Measurements from ENCODE around the gene PFN1.

Gene PFN1

DNA sequence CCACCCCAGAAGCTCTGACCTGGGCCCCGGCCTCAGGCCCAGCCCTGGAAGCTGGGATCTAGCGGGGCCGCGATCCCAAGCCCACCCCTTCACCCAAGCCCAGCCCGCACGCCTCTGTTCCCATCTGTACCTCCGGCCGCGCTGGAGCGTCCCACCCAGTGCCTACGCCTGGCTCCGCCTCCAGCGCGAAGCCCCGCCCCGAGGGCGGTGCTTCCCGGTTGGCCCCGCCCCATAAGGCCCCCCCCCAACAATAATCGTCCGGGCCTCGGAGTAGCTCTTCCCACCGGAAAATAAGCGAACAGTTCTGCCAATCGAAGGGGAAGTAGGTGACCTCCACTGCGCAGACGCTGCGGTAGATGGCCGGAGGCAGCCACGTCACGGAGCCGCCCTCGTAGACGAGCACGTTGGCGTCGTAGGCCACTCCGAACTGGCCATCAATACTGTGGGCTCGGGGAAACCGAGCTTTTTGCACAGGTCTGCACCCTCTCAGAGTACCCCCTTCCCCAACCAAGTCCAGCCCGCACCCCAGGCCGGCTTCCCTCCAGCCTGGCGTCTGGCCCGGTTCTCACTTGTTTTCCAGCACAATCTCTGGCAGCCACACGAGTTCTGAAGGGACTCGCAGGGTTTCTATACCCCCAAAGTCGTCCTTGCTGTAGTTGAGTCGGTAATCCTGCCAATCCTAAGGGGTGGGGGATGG lies 46.5 kb downstream of the PFN1 start:
- Histone ChIP-seq H3K4me2 (ENCODE audit: low read length) (no peak overlapping the region), H3K4me1 (peaks cover 10% of the 10 kb centered on the region), H3K4me3 (ENCODE audit: low read depth, low read length) (peak overlapping the region; percentile 0), H2AFZ (peak overlapping the region; percentile 51), H3K9me3 (ENCODE audit: control insufficient read depth, low read length) (no peaks in the 10 kb centered on the region), H3K9ac (no peak overlapping the region), H3K36me3 (ENCODE audit: control insufficient read depth, insufficient read depth, low read length) (no peaks in the 10 kb centered on the region), H3K27ac (peak overlapping the region; percentile 70), H3K79me2 (no peaks in the 10 kb centered on the region), H3K27me3 (ENCODE audit: control insufficient read depth, insufficient read depth, low read length) (no peaks in the 10 kb centered on the region)
- TF ChIP-seq, protein P1, sequence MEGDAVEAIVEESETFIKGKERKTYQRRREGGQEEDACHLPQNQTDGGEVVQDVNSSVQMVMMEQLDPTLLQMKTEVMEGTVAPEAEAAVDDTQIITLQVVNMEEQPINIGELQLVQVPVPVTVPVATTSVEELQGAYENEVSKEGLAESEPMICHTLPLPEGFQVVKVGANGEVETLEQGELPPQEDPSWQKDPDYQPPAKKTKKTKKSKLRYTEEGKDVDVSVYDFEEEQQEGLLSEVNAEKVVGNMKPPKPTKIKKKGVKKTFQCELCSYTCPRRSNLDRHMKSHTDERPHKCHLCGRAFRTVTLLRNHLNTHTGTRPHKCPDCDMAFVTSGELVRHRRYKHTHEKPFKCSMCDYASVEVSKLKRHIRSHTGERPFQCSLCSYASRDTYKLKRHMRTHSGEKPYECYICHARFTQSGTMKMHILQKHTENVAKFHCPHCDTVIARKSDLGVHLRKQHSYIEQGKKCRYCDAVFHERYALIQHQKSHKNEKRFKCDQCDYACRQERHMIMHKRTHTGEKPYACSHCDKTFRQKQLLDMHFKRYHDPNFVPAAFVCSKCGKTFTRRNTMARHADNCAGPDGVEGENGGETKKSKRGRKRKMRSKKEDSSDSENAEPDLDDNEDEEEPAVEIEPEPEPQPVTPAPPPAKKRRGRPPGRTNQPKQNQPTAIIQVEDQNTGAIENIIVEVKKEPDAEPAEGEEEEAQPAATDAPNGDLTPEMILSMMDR (IDR thresholded peaks at IDR 0.05) = no peak

DNA sequence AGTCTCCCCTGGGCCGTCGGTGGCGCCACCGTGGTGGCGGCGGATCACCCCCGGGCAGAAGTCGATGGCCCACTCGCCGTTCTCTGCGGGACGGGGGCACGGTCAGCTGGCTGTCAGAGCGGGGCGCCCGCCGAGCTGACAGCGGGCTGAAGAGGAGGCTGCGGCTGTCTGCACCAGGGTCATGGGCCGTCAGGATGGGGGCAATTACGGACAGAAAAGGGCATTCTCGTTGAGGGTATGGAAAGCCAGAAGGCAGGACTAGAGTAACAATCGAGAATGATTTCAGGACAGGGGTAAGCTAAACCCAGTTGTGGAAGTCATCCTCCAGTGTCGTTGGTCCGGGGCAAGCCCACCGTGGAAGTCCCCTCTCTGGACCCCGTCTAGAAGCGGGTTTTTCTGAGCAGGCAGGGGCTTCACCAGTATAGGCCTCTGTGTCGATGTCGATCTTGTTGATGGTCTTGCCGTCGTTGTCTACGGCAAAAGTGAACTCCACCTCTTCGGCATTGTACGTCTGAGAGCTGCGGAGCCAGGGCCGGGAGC lies 47.2 kb downstream of the PFN1 start:
- Histone ChIP-seq H3K27me3 (ENCODE audit: control insufficient read depth, insufficient read depth, low read length) (no peaks in the 10 kb centered on the region), H3K27ac (peak overlapping the region; percentile 70), H3K4me1 (peaks cover 10% of the 10 kb centered on the region), H3K9ac (no peak overlapping the region), H3K79me2 (no peaks in the 10 kb centered on the region), H2AFZ (no peak overlapping the region), H3K9me3 (ENCODE audit: control insufficient read depth, low read length) (no peaks in the 10 kb centered on the region), H3K4me3 (ENCODE audit: low read depth, low read length) (peak overlapping the region; percentile 0), H3K4me2 (ENCODE audit: low read length) (no peak overlapping the region), H3K36me3 (ENCODE audit: control insufficient read depth, insufficient read depth, low read length) (no peaks in the 10 kb centered on the region)
- TF ChIP-seq, protein P1 (IDR thresholded peaks at IDR 0.05) = no peak

DNA sequence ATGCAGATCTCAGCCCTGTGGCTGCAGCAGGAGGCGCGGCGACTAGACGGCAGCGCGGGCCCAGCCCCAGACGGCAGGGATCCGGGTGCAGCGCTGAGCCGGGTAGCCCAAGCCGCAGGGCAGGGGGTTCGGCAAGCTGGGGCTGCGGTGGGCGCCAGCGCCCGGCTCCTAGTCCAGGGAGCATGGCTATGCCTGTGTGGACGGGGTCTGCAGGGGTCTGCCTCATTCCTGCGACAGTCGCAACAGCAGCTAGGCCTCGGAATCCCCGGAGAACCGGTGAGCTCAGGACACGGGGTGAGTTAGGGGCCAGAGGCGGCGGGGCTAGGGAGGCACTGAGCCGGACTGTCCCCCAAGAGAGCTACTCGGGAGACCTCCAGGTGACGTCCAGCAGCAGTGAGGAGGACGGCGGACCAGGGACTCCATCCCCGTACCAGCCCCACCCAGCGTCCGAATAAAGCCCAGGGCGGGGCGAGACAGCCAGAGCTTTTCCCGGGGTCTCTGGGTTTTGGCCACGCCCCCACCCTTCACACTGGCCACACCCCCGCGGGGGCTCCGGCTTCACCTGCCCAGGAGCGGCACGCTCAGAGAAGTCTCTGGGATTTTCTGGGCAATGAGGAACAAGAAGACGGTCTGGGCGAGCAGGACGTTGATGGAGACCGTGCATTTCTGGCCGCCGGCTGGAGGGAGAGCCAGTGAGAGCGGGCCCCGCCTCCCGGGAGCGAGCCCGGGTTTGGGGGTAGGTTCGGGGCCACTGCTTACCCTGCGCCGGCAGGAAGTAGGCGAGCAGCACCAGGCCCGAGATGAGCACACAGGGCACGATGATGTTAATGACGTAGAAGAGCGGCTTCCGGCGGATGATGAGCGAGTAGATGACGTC lies 47.9 kb downstream of the PFN1 start:
- no peak overlapping the region for H3K9ac ChIP-seq
- H3K79me2 ChIP-seq = no peaks in the 10 kb centered on the region
- peak overlapping the region; percentile 72 for H3K4me2 ChIP-seq (ENCODE audit: low read length)
- H3K27ac ChIP-seq = peak overlapping the region; percentile 70
- H3K9me3 ChIP-seq (ENCODE audit: control insufficient read depth, low read length) = no peaks in the 10 kb centered on the region
- H2AFZ ChIP-seq = no peak overlapping the region
- TF ChIP-seq, protein P1 (IDR thresholded peaks at IDR 0.05) = no peak
- H3K4me1 ChIP-seq = peaks cover 10% of the 10 kb centered on the region
- peak overlapping the region; percentile 0 for H3K4me3 ChIP-seq (ENCODE audit: low read depth, low read length)
- no peaks in the 10 kb centered on the region for H3K36me3 ChIP-seq (ENCODE audit: control insufficient read depth, insufficient read depth, low read length)
- H3K27me3 ChIP-seq (ENCODE audit: control insufficient read depth, insufficient read depth, low read length) = no peaks in the 10 kb centered on the region

DNA sequence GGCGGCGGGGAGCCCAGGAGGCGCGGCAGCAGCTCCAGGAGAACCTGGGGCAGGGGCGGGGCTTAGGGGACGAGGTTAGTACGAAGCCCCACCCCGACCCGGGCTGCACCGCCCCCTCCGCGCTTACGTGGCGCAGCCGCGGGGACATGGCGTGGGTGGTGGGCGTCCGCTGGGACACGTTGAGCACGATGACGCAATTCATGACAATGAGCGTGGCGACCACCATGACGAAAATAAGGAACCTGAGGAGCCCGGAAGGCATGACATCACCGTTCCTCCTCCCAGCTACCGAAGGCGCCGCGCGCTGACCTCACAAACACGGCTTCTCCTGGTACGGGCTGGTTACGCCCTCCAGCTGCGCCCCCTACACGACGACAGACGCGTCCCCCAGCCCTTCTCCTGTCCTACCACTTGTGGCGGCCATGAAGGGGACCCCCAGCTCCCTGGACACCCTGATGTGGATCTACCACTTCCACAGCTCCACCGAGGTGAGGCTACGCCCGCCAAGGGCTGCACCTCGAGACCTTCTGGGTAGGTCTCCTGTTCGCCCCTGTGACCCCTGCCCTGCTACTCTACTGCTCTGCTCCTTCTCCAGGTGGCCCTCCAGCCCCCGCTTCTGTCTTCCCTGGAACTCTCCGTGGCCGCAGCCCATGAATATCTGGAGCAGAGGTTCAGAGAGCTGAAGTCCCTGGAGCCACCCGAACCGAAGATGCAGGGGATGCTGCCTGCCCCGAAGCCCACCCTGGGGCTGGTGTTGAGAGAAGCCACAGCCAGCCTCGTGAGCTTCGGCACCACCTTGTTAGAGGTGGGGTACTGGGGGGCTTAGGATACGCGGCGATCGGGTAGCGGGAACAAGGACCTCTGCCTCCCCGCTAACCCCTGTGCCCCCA lies 48.7 kb downstream of the PFN1 start, which contains the start of gene C17orf107:
Gene C17orf107 (plus strand): TSS at position 196 of the 890 bp plus-strand sequence. CDS start 227 bp downstream, at position 423.
- Histone ChIP-seq H2AFZ (peak within 1 kb of the TSS; percentile 70), H3K27me3 (ENCODE audit: control insufficient read depth, insufficient read depth, low read length) (no peaks in the 10 kb centered on the region), H3K9me3 (ENCODE audit: control insufficient read depth, low read length) (no peaks in the 10 kb centered on the region), H3K27ac (no peak within 1 kb of the TSS), H3K36me3 (ENCODE audit: control insufficient read depth, insufficient read depth, low read length) (no peaks in the 10 kb centered on the region), H3K4me1 (peaks cover 10% of the 10 kb centered on the region), H3K79me2 (no peaks in the 10 kb centered on the region), H3K9ac (no peak within 1 kb of the TSS), H3K4me2 (ENCODE audit: low read length) (peak within 1 kb of the TSS; percentile 72), H3K4me3 (ENCODE audit: low read depth, low read length) (peak within 1 kb of the TSS; percentile 53)
- TF ChIP-seq, protein P1 (IDR thresholded peaks at IDR 0.05) = no peak
